ENCODE measurements around the gene G6PD.

Gene G6PD

DNA sequence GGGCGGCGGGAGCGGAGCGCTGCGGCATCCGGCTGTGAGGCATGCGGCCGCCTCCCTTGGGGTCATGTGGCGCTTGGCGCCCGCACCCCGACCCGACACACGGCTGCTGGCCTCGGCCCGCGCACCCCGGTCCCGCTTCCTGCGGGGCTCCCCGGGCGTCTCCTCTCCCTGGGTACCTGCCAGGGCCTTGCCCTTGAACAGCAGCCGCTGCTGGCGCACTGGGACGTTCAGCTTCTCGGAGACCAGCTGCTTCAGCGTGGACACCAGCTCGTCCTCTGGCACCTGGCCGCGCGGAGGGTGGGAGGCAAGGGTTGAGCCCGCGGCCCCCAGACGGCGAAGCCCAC lies 60.6 kb downstream of the G6PD start:
- peak in 1 of 2 donors; percentile 34 for DNase-seq

DNA sequence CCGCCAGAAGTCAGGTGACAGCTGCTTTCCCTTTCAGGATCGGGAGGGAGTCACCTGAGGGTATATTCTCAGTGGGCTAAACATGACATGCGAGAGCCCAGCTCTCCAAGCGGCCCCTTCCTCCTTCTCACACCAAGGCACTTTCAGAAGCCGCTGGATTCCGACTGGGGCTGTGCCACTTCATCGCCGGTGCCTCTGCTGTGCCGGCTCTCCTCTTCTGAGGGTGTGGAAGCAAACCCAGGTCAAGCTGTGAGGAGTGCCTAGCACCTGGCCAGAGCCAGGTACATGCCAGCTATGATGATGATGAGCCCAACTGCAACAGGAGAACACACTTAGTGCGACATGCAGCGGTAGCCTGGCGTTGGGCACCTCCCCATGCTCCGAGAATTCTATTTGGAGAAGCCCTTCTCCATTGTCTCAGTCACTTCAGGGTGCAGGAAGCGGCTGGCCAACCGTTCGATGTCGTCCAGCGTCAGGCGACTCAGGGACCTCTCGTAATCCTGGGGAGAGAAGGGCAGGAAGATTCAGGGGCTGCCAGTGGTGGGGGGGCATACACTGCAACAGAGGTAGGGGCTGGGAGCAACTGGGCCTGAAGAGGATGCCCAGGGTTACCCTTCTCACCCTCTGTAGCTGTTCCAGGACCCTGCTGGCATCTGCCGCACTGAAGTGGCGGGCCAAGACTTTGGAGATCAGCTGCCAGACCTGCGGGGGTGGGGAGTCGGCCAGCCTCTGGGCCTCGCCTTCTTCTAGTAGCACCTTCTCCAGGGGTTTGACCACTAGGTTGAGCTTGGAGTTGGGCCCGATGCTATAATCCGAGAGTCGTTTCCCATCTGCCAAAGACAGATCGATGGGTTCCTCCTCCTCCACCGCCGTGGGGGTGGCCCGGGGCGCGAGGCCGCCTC lies 61.2 kb downstream of the G6PD start:
- no peak for DNase-seq

DNA sequence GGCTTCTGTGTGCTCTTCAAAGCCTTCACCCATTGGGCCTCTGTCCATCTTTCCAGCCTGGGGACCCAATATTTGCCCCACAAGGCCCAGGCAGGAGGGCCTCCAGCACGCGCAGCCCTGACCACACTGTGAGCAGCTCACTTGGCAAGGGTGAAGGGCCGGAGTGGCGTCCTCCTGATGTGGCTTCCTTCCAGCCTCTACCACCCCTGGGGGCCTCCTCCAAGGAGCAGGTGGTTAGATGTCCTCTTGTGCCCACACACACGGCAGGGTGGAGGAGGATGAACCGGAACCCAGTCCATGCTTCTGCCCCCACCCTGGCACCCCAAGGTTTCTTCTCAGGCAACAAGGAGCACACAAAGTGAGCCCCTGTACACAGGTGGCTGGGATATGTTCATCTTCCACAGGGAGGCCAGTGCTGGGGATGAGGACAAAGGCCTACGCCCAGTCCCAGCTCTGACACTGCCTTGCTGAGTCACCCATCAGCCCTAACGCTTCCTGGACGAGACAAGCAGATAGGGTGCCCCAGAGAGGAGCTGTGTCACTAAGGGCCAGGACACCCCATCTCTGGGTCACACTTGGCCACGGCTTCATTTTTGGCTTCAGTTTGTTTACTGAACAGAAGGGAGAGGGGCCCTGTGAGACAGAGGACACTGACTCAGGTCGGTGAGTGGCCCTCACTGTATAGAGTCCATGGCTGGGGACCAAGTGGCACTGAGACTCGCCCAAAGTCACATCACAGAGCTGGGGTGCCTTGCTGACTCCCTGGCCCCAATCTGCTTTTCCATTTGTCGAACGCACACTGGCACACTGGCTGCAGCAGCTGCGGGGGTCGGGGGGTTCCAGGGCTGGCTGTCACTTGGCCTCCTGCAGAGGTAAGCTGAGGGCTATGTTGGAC lies 62.1 kb downstream of the G6PD start:
- peak in 1 of 2 donors; percentile 35 for DNase-seq

DNA sequence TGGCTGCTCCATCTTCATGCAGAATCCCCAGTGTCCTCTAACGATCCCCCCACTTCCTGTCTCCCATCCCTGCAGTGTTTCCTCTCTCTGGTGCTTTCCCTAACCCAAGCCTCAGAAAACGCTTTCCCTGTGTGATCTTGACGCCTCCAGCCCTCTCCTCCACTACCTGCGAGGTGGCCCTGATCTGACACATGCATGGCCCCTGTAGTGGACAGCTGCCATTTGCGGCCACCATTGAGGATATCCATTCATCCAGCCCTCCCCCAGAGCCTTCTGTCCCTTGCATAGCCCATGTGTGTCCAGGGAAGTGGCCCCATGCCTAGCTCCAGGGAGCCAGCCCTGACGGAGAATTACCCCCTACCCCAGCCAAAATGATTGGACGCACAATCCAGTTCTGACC lies 63.3 kb downstream of the G6PD start:
- no peak for DNase-seq

GRCh38 chrX:154482786-154483185 lies 63.9 kb downstream of the G6PD start:
- no peak for DNase-seq

GRCh38 chrX:154481911-154482601 lies 64.6 kb downstream of the G6PD start:
- DNase-seq: no peak
